Measurements from ENCODE around the gene NFATC1.

Gene NFATC1

DNA sequence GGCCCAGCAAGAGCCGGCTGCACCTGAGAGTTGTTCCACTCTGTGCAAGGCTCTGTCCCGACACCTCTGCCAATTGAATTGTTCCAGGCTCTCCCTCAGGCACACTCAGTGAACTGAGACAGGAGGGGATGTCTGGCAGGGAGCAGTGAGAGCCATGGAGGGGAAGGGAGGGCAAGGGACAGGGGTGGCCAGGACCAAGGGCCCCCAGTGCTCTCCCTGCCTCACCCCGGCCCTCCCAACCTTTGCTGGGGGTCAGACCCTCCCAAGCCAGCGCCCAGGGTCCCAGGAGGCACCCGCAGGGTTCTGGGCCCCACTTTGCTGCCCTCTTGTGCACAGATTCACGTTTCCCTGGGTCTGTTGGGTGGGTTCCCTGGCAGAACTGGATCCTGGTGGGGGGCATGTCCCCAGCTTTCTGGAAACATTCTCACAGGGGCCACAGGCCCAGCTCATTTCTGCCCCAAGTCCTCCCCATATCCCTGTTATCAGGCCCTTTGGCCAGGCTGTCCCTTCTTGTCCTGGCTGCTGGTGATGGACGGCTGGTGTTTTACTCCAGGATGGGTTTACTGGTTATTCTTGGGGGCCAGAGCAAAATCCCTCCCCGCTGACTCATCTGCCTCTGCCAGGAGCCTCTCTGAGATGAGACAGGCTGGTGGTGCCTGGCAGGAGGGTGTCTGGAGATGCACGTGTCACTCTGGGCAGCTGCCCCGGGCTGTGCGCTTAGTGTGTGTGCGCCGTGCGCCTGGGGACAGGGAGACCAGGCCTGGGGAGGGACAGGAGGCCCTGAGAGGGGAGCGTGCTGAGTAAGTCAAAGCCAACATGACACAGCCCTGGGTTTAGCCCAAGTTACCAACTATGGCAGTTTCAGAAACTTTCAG is 147.4 kb downstream of the NFATC1 start:
- Histone ChIP-seq H3K9ac (ENCODE audit: low read depth, low read length) (no peak overlapping the region), H3K27ac (ENCODE audit: low read depth, low read length) (no peak overlapping the region), H3K27me3 (ENCODE audit: control insufficient read depth, insufficient read depth, low read length) (no peaks in the 10 kb centered on the region), H3K4me3 (ENCODE audit: low read depth, low read length) (no peak overlapping the region), H3K36me3 (ENCODE audit: control insufficient read depth, insufficient read depth, low read length) (no peaks in the 10 kb centered on the region), H3K4me1 (ENCODE audit: control insufficient read depth, insufficient read depth, low read length) (no peaks in the 10 kb centered on the region), H3K9me3 (ENCODE audit: control insufficient read depth, insufficient read depth, low read length) (peaks cover 1% of the 10 kb centered on the region; the same call in 1 of the 2 replicates)

DNA sequence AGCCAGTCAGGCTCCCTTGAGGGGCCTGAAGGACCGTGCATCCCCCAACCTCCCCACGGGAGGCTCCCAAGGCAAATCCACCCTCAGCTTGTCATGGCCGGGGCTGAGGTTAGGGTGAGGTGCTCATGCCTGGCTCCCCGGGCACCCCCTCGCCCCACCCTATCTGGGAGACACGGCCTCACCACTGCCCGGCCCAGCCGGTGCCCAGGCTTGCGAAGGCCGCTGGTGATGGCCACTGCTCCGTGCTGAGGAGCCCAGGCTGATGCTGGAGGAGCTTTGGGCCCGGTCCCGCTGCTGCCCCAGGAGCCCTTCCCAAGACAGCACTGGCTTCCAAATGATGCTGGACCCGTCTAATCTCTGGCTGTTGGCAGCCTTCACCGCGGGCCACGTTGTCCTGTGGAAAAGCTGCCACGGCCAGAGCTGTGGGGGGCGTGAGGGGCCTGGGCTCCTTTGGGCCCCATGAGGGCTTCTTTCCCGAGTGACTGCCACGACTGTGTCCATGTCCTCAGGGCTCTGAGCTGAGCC is 148.2 kb downstream of the NFATC1 start:
- Histone ChIP-seq H3K27me3 (ENCODE audit: control insufficient read depth, insufficient read depth, low read length) (no peaks in the 10 kb centered on the region), H3K4me3 (ENCODE audit: low read depth, low read length) (no peak overlapping the region), H3K4me1 (ENCODE audit: control insufficient read depth, insufficient read depth, low read length) (no peaks in the 10 kb centered on the region), H3K27ac (ENCODE audit: low read depth, low read length) (no peak overlapping the region), H3K9ac (ENCODE audit: low read depth, low read length) (no peak overlapping the region), H3K36me3 (ENCODE audit: control insufficient read depth, insufficient read depth, low read length) (no peaks in the 10 kb centered on the region), H3K9me3 (ENCODE audit: control insufficient read depth, insufficient read depth, low read length) (no peaks in the 10 kb centered on the region)

DNA sequence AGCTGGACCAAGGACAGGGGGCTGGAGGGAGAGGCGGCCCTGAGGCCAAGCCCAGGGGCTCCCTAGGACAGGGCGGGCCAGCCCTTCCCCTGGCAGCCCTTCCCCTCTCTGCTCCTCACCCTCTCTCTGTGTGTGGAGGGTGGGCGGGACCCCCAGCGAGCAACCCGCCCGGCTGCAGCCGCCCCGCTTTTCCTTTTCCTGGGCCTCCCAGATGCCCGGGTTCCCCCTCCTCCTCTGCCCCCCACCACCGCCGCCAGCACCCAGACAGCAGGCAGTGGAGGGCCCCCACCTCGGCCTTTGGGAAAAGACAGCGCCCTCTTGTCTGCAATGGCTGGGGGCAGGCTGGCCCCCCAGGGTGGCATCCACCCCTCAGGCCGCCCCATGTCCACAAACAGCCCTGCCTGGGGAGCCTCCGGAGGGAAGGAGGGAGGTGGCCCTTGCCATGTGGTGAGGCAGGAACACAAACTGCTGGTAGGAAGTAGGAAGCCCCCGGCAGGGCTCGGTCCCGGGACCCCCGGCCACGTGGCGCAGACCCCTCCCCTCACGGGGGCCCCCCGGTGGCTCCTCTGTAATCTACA is 148.7 kb downstream of the NFATC1 start:
- Histone ChIP-seq H3K4me3 (ENCODE audit: low read depth, low read length) (no peak overlapping the region), H3K27ac (ENCODE audit: low read depth, low read length) (no peak overlapping the region), H3K36me3 (ENCODE audit: control insufficient read depth, insufficient read depth, low read length) (no peaks in the 10 kb centered on the region)

DNA sequence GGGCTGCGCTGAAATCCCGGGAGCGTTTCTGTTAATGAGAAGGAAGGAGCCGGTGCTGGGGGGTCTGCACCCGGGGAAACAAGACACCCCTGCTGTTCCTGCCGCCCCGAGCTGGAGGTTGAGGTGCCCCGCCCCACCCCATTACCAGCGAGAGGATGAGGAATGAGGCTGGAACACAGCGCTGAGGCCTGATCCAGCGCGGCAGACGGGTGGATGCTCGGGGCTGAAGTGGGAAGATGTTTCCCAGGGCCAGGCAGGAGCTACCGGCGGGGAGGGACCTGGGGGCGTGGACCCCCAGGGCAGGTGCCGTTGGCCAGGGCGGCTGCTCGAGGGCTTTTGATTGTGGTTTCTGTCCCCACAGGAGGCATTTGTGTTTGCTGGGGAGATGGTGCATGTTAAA is 149.5 kb downstream of the NFATC1 start:
- no peak overlapping the region for H3K27ac ChIP-seq (ENCODE audit: low read depth, low read length)
- H3K4me3 ChIP-seq (ENCODE audit: low read depth, low read length): no peak overlapping the region
- no peak overlapping the region for H3K9ac ChIP-seq (ENCODE audit: low read depth, low read length)
- no peaks in the 10 kb centered on the region for H3K4me1 ChIP-seq (ENCODE audit: control insufficient read depth, insufficient read depth, low read length)
- no peaks in the 10 kb centered on the region for H3K9me3 ChIP-seq (ENCODE audit: control insufficient read depth, insufficient read depth, low read length)
- H3K27me3 ChIP-seq (ENCODE audit: control insufficient read depth, insufficient read depth, low read length): no peaks in the 10 kb centered on the region
- no peaks in the 10 kb centered on the region for H3K36me3 ChIP-seq (ENCODE audit: control insufficient read depth, insufficient read depth, low read length)

More for the DNA sequence above, 148.7 kb downstream of the NFATC1 start:
- Histone ChIP-seq H3K4me1 (ENCODE audit: control insufficient read depth, insufficient read depth, low read length) (no peaks in the 10 kb centered on the region), H3K9me3 (ENCODE audit: control insufficient read depth, insufficient read depth, low read length) (no peaks in the 10 kb centered on the region), H3K27me3 (ENCODE audit: control insufficient read depth, insufficient read depth, low read length) (no peaks in the 10 kb centered on the region), H3K9ac (ENCODE audit: low read depth, low read length) (no peak overlapping the region)

DNA sequence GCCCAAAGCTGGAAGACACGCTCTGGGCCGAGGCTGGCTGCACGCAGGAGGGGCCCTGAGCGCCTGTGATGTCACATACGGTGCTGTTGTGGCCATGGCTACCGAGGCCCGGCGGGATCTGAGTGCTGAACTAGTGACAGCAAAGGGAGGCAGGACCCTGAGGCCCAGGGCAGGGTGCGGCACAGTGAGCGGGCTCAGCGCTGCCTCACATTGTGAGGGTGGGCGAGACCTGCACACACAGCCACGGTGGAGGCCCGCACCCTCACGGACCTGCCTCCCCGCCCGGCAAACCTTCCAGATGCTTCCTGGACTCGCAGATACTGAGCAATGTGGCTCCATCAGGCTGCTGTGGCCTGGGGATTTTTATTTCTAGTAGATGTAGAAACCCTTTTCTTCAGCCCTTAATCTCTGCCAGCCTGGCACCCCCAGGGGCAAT is 150.0 kb downstream of the NFATC1 start:
- Histone ChIP-seq H3K27ac (ENCODE audit: low read depth, low read length) (no peak overlapping the region), H3K27me3 (ENCODE audit: control insufficient read depth, insufficient read depth, low read length) (no peaks in the 10 kb centered on the region), H3K9me3 (ENCODE audit: control insufficient read depth, insufficient read depth, low read length) (no peaks in the 10 kb centered on the region), H3K9ac (ENCODE audit: low read depth, low read length) (no peak overlapping the region), H3K4me1 (ENCODE audit: control insufficient read depth, insufficient read depth, low read length) (no peaks in the 10 kb centered on the region), H3K4me3 (ENCODE audit: low read depth, low read length) (no peak overlapping the region), H3K36me3 (ENCODE audit: control insufficient read depth, insufficient read depth, low read length) (no peaks in the 10 kb centered on the region)

DNA sequence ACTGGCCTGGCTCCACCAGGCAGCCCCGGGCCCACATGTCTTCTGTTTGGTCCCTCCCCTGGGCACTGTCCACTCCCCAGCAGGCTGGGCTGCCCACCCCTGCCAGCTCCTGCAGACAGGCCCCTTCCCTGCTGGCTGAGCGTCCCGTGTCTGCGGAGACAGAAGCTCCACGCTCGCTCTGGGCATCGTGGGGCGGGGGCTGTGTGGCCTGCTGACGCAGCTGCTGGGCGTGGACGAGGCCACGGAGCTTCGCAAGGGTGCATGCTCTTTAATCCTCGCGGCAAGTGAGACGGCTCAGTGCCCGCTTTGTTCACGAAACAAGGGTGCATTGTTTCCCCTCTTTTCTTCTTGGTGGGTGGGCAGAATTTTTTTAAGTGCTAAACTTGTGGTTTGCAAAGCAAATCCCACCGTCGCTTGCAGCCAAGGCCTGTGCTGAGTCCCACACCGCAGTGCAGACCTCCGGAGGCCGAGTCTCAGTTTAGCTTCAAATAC is 151.1 kb downstream of the NFATC1 start:
- no peaks in the 10 kb centered on the region for H3K27me3 ChIP-seq (ENCODE audit: control insufficient read depth, insufficient read depth, low read length)
- no peak overlapping the region for H3K9ac ChIP-seq (ENCODE audit: low read depth, low read length)
- no peaks in the 10 kb centered on the region for H3K4me1 ChIP-seq (ENCODE audit: control insufficient read depth, insufficient read depth, low read length)
- no peaks in the 10 kb centered on the region for H3K9me3 ChIP-seq (ENCODE audit: control insufficient read depth, insufficient read depth, low read length)
- H3K36me3 ChIP-seq (ENCODE audit: control insufficient read depth, insufficient read depth, low read length): no peaks in the 10 kb centered on the region
- no peak overlapping the region for H3K4me3 ChIP-seq (ENCODE audit: low read depth, low read length)
- no peak overlapping the region for H3K27ac ChIP-seq (ENCODE audit: low read depth, low read length)

DNA sequence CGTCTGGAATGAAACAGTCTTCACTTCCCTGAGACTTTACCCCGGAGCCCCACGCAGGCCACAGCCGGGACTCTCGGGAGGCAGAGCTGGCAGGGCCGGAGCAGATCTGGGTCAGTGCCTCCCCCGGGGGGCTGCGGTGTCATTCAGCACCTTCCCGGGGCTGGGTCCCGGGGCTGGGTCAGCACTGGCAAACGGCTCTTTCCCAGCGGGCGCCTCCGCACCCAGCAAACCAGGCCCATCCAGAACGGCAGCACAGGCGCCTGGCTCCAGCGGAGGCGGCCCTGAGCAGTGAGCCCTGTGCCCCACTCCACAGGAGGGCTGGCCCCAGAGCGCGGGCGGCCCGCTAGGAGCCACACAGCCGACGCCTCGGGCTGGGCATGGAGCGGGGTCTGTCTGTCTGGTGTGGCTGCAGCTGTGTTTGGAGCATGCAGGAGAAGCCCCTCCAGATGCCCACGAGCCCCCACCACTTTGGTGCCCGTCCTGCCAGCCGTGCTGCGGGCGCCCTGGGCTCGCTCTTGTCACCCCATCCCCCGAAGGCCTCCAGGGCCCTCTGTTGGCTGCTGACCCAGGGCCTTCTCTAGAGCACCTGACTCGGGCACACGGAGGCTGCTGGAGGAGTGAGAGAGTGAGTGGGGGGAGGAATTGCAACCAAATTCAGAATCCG is 151.8 kb downstream of the NFATC1 start:
- no peak overlapping the region for H3K4me3 ChIP-seq (ENCODE audit: low read depth, low read length)
- no peak overlapping the region for H3K9ac ChIP-seq (ENCODE audit: low read depth, low read length)
- H3K27me3 ChIP-seq (ENCODE audit: control insufficient read depth, insufficient read depth, low read length): no peaks in the 10 kb centered on the region
- H3K27ac ChIP-seq (ENCODE audit: low read depth, low read length): no peak overlapping the region
- no peaks in the 10 kb centered on the region for H3K4me1 ChIP-seq (ENCODE audit: control insufficient read depth, insufficient read depth, low read length)
- no peaks in the 10 kb centered on the region for H3K9me3 ChIP-seq (ENCODE audit: control insufficient read depth, insufficient read depth, low read length)
- no peaks in the 10 kb centered on the region for H3K36me3 ChIP-seq (ENCODE audit: control insufficient read depth, insufficient read depth, low read length)

DNA sequence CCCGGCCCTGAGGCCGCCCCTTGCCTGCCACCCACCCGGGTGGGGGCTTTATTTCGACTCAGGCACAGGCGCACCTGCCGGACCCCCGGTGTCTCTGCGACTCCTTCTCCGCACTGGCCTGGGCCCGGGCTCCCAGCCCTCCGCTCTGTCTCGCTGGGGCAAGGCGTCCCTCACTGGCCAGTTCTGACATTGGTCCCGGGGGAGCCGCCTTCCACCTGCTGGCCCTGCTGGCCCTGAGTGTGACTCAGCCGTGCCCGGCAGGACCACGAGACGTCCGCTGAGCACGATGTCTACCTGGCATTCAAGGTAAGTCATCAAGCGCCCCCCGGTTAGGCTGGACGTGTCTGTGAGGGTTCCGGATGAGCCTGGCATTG is 152.3 kb downstream of the NFATC1 start:
- no peaks in the 10 kb centered on the region for H3K27me3 ChIP-seq (ENCODE audit: control insufficient read depth, insufficient read depth, low read length)

DNA sequence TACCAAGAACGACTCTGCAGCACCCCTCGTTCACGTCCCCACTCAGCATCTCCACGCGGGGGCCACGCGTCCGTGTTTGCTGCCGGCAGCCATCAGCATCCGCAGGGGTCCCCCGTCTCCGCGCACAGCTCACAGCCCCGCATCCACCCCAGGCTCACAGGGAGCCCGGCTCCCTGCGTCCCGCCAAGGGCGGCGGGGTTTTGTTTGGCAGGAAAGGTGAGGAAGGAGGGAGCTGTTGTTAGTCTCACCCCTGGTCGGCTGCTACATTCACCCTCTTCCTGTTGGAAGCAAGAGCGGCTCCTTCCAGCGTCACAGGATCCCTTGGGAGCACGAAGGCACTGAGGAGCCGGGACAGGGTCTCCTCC is 152.9 kb downstream of the NFATC1 start:
- H3K36me3 ChIP-seq (ENCODE audit: control insufficient read depth, insufficient read depth, low read length): no peaks in the 10 kb centered on the region
- H3K27ac ChIP-seq (ENCODE audit: low read depth, low read length): no peak overlapping the region
- no peaks in the 10 kb centered on the region for H3K9me3 ChIP-seq (ENCODE audit: control insufficient read depth, insufficient read depth, low read length)
- no peak overlapping the region for H3K9ac ChIP-seq (ENCODE audit: low read depth, low read length)
- no peaks in the 10 kb centered on the region for H3K4me1 ChIP-seq (ENCODE audit: control insufficient read depth, insufficient read depth, low read length)
- no peaks in the 10 kb centered on the region for H3K27me3 ChIP-seq (ENCODE audit: control insufficient read depth, insufficient read depth, low read length)
- no peak overlapping the region for H3K4me3 ChIP-seq (ENCODE audit: low read depth, low read length)

More for the DNA sequence above, 152.3 kb downstream of the NFATC1 start:
- H3K4me3 ChIP-seq (ENCODE audit: low read depth, low read length): no peak overlapping the region
- H3K9ac ChIP-seq (ENCODE audit: low read depth, low read length): no peak overlapping the region
- no peaks in the 10 kb centered on the region for H3K9me3 ChIP-seq (ENCODE audit: control insufficient read depth, insufficient read depth, low read length)
- H3K27ac ChIP-seq (ENCODE audit: low read depth, low read length): no peak overlapping the region
- H3K4me1 ChIP-seq (ENCODE audit: control insufficient read depth, insufficient read depth, low read length): no peaks in the 10 kb centered on the region
- no peaks in the 10 kb centered on the region for H3K36me3 ChIP-seq (ENCODE audit: control insufficient read depth, insufficient read depth, low read length)

DNA sequence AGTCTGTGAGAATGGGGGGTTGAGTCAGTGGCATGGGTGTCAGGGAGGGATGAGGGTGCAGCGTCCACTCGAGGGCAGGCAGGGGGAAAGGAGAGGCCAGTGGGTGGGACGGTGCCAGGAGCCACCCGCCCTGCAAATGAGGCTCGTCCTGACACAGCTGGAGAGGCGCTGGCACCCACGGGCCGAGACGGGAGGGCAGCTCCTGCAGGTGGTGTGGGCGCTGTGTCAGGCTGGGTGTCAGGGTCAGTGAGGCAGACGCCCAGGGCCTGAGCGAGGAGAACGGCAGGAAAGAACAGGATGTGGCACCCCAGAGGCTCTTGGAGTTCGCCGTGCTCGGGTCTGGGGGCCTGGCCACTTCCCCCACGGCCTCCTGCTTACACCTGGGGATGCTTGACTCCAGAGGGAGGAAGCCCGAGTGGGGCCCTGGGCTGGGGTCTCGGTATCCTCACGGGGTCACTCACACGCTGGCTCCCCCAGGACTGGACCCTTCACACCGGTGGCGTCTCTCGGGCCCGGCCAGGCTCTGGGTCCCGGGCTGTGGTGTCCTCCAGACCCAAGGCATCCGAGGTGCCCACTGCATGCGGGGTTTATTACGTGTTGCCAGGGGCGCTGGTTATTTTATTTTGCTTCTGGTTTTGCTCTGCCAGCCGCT is 153.4 kb downstream of the NFATC1 start:
- Histone ChIP-seq H3K4me3 (ENCODE audit: low read depth, low read length) (no peak overlapping the region), H3K36me3 (ENCODE audit: control insufficient read depth, insufficient read depth, low read length) (no peaks in the 10 kb centered on the region), H3K27me3 (ENCODE audit: control insufficient read depth, insufficient read depth, low read length) (no peaks in the 10 kb centered on the region), H3K9ac (ENCODE audit: low read depth, low read length) (no peak overlapping the region), H3K27ac (ENCODE audit: low read depth, low read length) (no peak overlapping the region), H3K9me3 (ENCODE audit: control insufficient read depth, insufficient read depth, low read length) (no peaks in the 10 kb centered on the region), H3K4me1 (ENCODE audit: control insufficient read depth, insufficient read depth, low read length) (no peaks in the 10 kb centered on the region)

Data from HUES48 (cell line).